Activated T-cell treated with anti-CD3 and anti-CD28 coated beads, Interleukin-2, amount 50 U/mL, for 24 hours (primary cell): ENCODE measurements around the gene ADAMTSL3.
"Not testable (repeated sequence)": the region's sequence is repeated elsewhere in the genome, so short reads cannot be mapped to it uniquely, and the experiment has no call there.

Experiments used
- DNase-seq: peaks from one replicate; pipeline ENCODE4 v3.0.0-alpha.2; 2020
- H3K27ac Mint-ChIP-seq: 2 replicates; pipeline ENCODE4 v1.8.0; 2020; ENCODE audit warnings: mild to moderate bottlenecking, mixed read lengths
- H3K27me3 Mint-ChIP-seq: 2 replicates; pipeline ENCODE4 v1.8.0; 2020; ENCODE audit warnings: mixed read lengths
- H3K36me3 Mint-ChIP-seq: 2 replicates; pipeline ENCODE4 v1.8.0; 2020; ENCODE audit warnings: low read depth, mixed read lengths
- H3K4me1 Mint-ChIP-seq: 2 replicates; pipeline ENCODE4 v1.8.0; 2020; ENCODE audit warnings: low read depth, mixed read lengths
- H3K4me3 Mint-ChIP-seq: 2 replicates; pipeline ENCODE4 v1.8.0; 2020; ENCODE audit warnings: mild to moderate bottlenecking, moderate library complexity, mixed read lengths
- H3K9me3 Mint-ChIP-seq: 2 replicates; pipeline ENCODE4 v1.8.0; 2020; ENCODE audit warnings: mixed read lengths

Gene ADAMTSL3

DNA sequence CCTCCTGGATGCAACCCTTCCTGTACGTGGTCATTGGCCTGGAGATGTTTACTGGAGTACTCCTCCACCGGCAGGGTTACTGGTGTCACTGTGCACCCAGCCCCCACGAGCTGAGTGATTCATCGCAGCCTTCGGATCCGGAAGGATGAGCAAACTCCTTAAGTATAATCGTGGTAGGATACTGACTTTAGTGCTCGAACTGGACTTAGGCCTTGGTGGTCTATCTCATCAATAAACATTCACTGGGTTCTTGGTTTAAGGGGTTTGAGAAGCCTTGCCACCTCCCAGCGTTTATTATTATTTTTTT lies 426.8 kb downstream of the ADAMTSL3 start:
- H3K27me3 Mint-ChIP-seq = peaks cover 78% of the 10 kb centered on the region
- not testable (repeated sequence) for H3K9me3 Mint-ChIP-seq, DNase-seq, H3K27ac Mint-ChIP-seq, H3K36me3 Mint-ChIP-seq
- peak overlapping the region; percentile 78 for H3K4me3 Mint-ChIP-seq
- H3K4me1 Mint-ChIP-seq = peaks cover 11% of the 10 kb centered on the region

DNA sequence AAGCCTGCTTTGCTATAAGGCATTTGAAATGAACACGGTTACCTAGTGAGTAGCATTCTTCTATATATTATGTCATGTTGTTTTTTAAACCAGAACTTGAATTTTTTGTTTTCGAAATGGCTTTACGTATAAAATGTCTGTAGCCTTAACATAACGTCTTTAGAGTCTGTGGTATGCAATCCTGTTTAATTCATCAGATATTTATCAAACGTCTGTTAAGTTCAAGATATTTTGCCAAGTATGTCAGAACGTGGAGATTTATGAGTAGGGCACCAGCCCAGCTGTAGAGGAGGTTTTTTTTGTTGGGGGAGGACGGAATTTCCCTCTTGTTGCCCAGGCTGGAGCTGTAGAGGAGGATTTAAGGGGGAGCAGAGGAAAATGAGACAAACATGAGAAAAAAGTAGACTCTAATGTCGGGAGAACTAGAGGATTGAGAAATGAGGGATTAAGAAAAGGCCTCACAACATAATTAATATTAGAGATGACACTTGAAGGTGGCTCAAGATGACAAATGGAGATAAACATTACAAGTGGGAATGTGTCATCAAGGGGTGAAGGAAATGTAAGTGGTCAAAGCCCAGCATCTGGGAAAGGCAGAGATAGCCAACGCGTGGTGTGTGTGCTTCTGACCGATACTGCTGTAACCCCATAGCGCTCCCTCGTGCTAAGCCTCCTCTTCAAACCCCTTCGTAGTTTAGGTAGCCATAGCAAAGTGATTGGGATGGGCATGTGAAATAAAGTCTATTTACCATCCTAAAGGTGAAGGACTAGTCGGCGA lies 427.7 kb downstream of the ADAMTSL3 start:
- H3K36me3 Mint-ChIP-seq = no peaks in the 10 kb centered on the region
- peaks cover 11% of the 10 kb centered on the region for H3K4me1 Mint-ChIP-seq
- H3K4me3 Mint-ChIP-seq = no peak overlapping the region
- no peak for DNase-seq
- no peak overlapping the region for H3K27ac Mint-ChIP-seq
- no peaks in the 10 kb centered on the region for H3K9me3 Mint-ChIP-seq
- peaks cover 70% of the 10 kb centered on the region for H3K27me3 Mint-ChIP-seq

DNA sequence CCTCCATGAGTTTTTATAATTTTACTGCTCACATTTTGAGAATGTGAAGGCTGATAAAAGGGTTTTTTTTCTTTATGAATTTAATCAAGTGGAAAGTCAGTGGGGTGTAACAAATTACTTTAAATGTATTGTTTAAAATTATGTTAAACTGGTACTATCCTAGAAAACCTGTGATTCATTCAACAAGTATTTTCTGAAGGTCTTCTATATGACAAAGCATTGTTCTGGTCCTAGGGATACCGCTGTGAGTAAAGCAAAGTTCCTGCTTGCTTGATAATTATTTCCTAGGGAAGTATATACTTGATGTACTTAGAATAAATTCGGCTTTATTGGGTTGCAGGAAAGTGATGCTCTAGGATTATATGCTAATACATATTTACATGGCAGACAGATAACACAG lies 428.8 kb downstream of the ADAMTSL3 start:
- H3K9me3 Mint-ChIP-seq = no peaks in the 10 kb centered on the region
- H3K4me1 Mint-ChIP-seq = peaks cover 11% of the 10 kb centered on the region
- H3K4me3 Mint-ChIP-seq = no peak overlapping the region
- H3K27me3 Mint-ChIP-seq = peaks cover 59% of the 10 kb centered on the region
- H3K36me3 Mint-ChIP-seq = no peaks in the 10 kb centered on the region
- no peak overlapping the region for H3K27ac Mint-ChIP-seq
- DNase-seq = no peak

DNA sequence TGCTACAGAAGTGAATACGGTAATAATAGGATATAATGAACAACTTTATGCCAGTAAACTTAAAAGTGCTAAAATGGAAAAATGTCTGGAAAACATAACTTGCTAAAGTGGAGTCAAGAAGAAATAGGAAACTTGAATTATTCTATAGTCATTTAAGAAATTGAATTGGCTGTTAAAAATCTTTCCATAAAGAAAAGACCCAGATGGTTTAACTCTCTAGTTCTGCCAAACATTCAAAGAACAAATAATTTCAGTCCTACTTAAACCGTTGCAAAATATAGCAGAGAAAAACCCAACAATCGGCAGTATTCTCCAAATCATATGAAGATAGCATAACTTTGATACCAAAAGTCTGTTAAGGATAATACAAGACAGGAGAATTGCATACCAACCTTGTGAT lies 432.1 kb downstream of the ADAMTSL3 start:
- not testable (repeated sequence) for DNase-seq, H3K9me3 Mint-ChIP-seq, H3K27ac Mint-ChIP-seq, H3K4me3 Mint-ChIP-seq, H3K4me1 Mint-ChIP-seq, H3K36me3 Mint-ChIP-seq
- peaks cover 27% of the 10 kb centered on the region for H3K27me3 Mint-ChIP-seq
